HFFc6 (cell line): ENCODE measurements around the gene PHLDB2. TPM values are rescaled to one million over a fixed set of nuclear protein-coding genes. Genes with fewer than 3 reads are reported as not detected.

Experiments
- DNase-seq: peaks from one replicate; pipeline ENCODE4 v3.0.0-alpha.2; 2018
- H3K27ac Mint-ChIP-seq: 2 replicates; pipeline ENCODE4 v1.8.0; 2020; ENCODE audit warnings: mild to moderate bottlenecking, mixed read lengths
- H3K27me3 Mint-ChIP-seq: 2 replicates; pipeline ENCODE4 v1.8.0; 2021; ENCODE audit warnings: mild to moderate bottlenecking, moderate library complexity, mixed read lengths; ENCODE audit not compliant: insufficient read depth
- H3K36me3 Mint-ChIP-seq: 2 replicates; pipeline ENCODE4 v1.8.0; 2021; ENCODE audit warnings: low read depth, mixed read lengths
- H3K4me1 Mint-ChIP-seq: 2 replicates; pipeline ENCODE4 v1.8.0; 2020; ENCODE audit warnings: low read depth, mixed read lengths
- H3K4me3 Mint-ChIP-seq: 2 replicates; pipeline ENCODE4 v1.8.0; 2020; ENCODE audit warnings: mild to moderate bottlenecking, moderate library complexity, mixed read lengths
- H3K9me3 Mint-ChIP-seq: 2 replicates; pipeline ENCODE4 v1.8.0; 2020; ENCODE audit warnings: mild to moderate bottlenecking, mixed read lengths
- total RNA-seq, 6 experiments: library from RNA; stranded (reverse); fragmentation: NEBNext Ultra II Directional; extraction: Animal tissue kit (Norgen Biotek cat#: 25700); gene quantifications; 2 replicates in 1 of 6; 3 replicates in 5 of 6; pipeline ENCODE4 v1.2.3, GENCODE V29; 2021
- TF ChIP-seq, protein P1 (sequence below): fragments of 200-600 bp; sonication (generic); IDR thresholded peaks from 2 replicates; pipeline ENCODE4 v1.5.0; 2021; ENCODE audit warnings: antibody characterized with exemption, mild to moderate bottlenecking

Gene PHLDB2
- total RNA-seq, 6 experiments from 2014 or later = 35.4 to 55.9 (median 37.6) TPM

DNA sequence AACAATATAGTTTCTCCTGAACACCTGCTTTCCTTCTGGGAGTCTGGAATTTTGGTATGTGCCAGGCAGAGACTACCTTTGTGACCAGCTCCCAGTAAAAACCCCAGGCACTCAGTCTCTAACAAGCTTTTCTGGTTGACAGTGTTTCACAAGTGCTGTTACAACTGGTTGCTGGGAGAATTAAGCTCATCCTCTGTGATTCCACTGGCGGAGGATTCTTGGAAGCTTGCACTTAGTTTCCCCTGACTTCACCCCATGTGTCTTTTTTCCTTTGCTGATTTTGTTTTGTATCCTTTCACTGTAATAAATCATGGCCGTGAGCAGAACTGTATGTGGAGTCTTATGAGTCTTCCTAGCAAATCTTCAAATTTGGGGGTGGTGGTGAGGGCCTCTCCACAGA lies 134.0 kb downstream of the PHLDB2 start:
- no peak for DNase-seq
- Mint-ChIP-seq H3K36me3 (peaks cover 8% of the 10 kb centered on the region; the same call in 1 of the 2 replicates), H3K4me1 (peaks cover 13% of the 10 kb centered on the region), H3K9me3 (no peaks in the 10 kb centered on the region), H3K4me3 (no peak overlapping the region), H3K27ac (no peak overlapping the region), H3K27me3 (no peaks in the 10 kb centered on the region)
- TF ChIP-seq, protein P1, sequence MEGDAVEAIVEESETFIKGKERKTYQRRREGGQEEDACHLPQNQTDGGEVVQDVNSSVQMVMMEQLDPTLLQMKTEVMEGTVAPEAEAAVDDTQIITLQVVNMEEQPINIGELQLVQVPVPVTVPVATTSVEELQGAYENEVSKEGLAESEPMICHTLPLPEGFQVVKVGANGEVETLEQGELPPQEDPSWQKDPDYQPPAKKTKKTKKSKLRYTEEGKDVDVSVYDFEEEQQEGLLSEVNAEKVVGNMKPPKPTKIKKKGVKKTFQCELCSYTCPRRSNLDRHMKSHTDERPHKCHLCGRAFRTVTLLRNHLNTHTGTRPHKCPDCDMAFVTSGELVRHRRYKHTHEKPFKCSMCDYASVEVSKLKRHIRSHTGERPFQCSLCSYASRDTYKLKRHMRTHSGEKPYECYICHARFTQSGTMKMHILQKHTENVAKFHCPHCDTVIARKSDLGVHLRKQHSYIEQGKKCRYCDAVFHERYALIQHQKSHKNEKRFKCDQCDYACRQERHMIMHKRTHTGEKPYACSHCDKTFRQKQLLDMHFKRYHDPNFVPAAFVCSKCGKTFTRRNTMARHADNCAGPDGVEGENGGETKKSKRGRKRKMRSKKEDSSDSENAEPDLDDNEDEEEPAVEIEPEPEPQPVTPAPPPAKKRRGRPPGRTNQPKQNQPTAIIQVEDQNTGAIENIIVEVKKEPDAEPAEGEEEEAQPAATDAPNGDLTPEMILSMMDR = no peak

DNA sequence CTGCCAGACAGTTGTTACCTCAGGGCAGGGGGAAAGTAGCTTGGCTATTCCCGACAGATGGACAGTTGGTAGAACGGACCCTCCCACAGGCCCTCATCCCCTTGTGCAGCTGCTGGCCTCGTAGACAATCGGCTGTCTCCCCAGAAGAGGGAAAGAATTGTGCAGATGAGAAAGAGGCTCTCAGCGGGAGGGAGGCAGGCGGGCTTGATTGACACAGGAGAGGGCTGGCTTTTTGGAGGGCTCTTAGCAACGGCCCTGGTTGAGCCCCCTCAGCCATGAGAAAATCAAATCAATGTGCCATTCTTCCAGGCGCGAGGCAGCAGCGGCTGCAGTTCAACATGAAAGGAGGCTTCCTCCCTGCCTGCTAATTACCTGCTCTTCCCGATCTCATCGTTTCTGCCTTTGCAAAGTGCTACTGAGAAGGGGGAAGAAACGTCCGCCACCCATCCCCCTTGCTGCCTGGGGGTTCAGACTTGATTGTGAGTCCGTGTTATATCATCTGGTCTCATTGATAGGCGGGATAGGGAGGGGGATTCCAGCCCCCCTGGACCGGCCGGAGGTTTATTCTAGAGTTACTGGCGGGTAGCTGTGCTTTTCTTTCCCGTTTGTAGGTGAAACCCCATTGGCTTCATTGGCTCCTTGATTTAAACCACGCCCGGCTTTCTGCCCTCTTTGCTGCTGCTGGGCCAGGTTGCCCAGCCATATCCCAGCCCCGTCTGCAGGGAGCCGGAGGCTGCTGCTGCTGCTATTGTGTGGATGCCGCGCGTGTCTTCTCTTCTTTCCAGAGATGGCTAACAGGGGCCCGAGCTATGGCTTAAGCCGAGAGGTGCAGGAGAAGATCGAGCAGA lies 139.8 kb downstream of the PHLDB2 start, which contains the start of gene TAGLN3:
Gene TAGLN3, plus strand, starts transcription at position 287 of the 848 bp plus-strand sequence. Its CDS starts 501 bp downstream, at position 788.
- TF ChIP-seq, protein P1 = no peak
- Mint-ChIP-seq H3K4me3 (peak within 1 kb of the TSS; percentile 90), H3K4me1 (peaks cover 57% of the 10 kb centered on the region), H3K27ac (no peak within 1 kb of the TSS), H3K27me3 (no peaks in the 10 kb centered on the region; the same call in 1 of the 2 replicates), H3K36me3 (no peaks in the 10 kb centered on the region), H3K9me3 (no peaks in the 10 kb centered on the region)
- no peak for DNase-seq

DNA sequence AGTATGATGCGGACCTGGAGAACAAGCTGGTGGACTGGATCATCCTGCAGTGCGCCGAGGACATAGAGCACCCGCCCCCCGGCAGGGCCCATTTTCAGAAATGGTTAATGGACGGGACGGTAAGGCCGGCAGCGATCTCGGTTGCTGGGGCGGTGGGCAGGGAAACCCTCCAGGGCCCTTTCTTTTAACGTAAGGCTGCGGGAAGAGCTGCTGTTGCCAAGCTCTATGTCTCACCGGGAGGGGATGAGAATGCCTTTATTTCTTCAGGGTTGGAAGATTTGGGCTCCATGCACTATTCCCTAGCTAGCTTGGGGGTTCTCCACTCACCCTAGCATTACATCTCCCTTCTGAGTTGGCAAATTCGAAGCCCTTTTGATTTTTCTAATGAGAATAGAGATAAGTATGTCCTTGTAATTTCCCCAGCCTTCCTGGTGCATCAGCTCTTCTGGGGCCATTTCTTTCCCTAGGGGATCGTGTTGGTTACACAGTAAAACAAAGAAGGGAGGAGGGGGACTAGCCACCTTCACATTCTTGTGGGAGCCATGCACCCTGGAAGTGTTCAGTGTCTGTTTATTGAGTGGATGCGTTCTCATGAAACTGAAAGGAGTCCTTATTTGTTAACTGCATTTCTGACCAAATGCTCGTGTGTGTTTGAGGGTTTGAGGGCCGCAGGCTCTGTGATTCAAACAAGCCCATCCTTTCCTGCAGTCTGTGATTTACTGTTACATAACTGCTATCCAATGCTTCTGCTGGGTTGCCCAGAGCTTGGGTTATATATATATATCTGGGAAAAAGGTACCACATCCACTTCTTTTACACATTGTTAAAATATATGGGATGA lies 140.6 kb downstream of the PHLDB2 start:
- Mint-ChIP-seq H3K9me3 (no peaks in the 10 kb centered on the region), H3K4me1 (peaks cover 65% of the 10 kb centered on the region)
- TF ChIP-seq, protein P1 = no peak

DNA sequence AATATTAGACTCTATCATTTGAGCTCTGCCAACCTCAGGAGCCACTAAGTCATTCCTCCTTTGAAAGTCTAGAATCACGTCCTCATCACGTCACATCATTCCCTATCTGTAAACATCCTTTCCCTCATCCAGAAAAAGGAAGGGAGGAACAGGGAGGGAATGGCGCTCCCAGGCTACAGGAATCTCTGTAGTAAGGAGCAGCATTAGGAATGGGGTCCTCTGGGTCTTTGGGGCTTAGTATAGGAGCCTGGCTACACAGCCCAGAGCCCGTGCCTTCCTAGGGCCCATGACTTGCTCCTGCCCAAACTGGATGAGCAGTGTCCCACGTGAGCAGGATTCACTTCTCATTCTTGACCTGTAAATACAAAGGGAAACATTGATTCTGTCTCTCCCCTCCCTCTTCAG lies 141.3 kb downstream of the PHLDB2 start:
- no peaks in the 10 kb centered on the region for H3K36me3 Mint-ChIP-seq
- no peak overlapping the region for H3K4me3 Mint-ChIP-seq
- H3K27ac Mint-ChIP-seq = no peak overlapping the region
- no peaks in the 10 kb centered on the region for H3K9me3 Mint-ChIP-seq
- H3K4me1 Mint-ChIP-seq = peaks cover 70% of the 10 kb centered on the region
- DNase-seq = no peak
- TF ChIP-seq, protein P1 = no peak
- H3K27me3 Mint-ChIP-seq = no peaks in the 10 kb centered on the region; the same call in 1 of the 2 replicates

More for the DNA sequence above, 140.6 kb downstream of the PHLDB2 start:
- no peaks in the 10 kb centered on the region for H3K36me3 Mint-ChIP-seq
- no peak overlapping the region for H3K27ac Mint-ChIP-seq
- no peak for DNase-seq
- H3K4me3 Mint-ChIP-seq = peak overlapping the region; percentile 90
- H3K27me3 Mint-ChIP-seq = no peaks in the 10 kb centered on the region; the same call in 1 of the 2 replicates

DNA sequence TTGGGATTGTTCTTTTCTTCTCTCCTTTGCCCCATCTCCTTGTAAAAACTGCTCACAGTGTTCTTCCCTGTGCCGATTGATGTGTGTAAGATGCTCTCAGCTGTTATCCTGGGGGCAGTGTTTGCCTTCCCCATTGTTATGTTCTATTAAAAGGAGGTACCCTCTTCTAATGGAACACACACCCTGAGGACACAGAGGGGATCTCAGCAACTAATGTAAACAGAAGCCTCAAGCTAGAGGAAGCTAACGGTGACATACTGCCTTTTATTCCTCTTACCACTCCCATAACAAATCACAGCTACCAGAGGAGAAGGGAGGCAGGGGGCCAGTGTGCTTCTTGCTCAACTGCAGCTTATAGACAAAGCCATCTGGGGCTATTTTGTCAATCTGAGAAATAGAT lies 141.9 kb downstream of the PHLDB2 start:
- H3K9me3 Mint-ChIP-seq = no peaks in the 10 kb centered on the region
- TF ChIP-seq, protein P1 = no peak
- no peak overlapping the region for H3K27ac Mint-ChIP-seq
- H3K36me3 Mint-ChIP-seq = no peaks in the 10 kb centered on the region
- H3K4me3 Mint-ChIP-seq = no peak overlapping the region
- no peaks in the 10 kb centered on the region; the same call in 1 of the 2 replicates for H3K27me3 Mint-ChIP-seq
- DNase-seq = no peak
- H3K4me1 Mint-ChIP-seq = peaks cover 69% of the 10 kb centered on the region
